ENCODE measurements around the gene LRRC59. TPM values are rescaled to one million over a fixed set of nuclear protein-coding genes. Genes with fewer than 3 reads are reported as not detected.

LRRC59 gene
- total and polyA plus RNA-seq, 2 of the 13 experiments (the other 11 are each of a cell fraction or from before 2014, with no cell fraction given): 87.3 to 222 TPM

DNA sequence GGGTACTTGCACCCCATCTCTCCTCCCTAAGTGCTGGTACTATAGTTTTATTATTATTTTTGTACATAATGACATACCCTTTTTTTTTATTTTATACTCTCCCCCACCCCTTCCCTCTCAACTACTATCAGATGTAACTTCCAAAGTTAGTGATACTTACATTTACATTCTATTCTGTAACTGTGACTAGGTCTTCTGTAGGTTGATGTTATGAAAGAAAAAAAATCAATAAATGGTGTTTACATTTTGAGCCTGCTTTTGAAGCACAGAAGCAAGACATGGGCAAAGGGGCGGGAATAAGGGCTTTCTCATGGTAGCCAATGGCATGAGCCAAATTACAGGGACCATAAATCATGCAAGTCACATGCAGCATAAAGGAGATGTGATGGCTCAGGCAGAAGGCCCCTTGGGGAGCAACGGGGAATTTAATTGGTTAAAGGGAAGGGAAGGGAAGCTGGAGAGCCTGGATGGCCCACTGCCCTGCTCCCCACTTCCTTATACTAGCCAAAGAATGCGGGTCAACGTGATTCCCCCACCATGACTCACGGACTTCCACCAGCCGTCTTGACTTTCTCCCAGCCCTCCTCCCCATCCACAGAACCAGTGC, 26.3 kb upstream of the LRRC59 start (continued):
- TF ChIP-seq ZNF326 (CRISPR knock-in tag; IDR thresholded peaks at IDR 0.05; ENCODE audit: borderline replicate concordance) (no peak), ZNF24 (IDR thresholded peaks at IDR 0.05) (0 out of 2 replicates have a peak, but pooled peaks have one; percentile 49), SALL1 (CRISPR knock-in tag; IDR thresholded peaks at IDR 0.05) (peak; percentile 95), NPAS2 (CRISPR knock-in tag; IDR thresholded peaks at IDR 0.05; ENCODE audit: borderline replicate concordance) (no peak), TBX3 (IDR thresholded peaks at IDR 0.05; ENCODE audit: borderline replicate concordance) (peak; percentile 32; the same call in 1 of the 2 replicates), ZNF121 (CRISPR knock-in tag; IDR thresholded peaks at IDR 0.05) (no peak), SOX5 (CRISPR knock-in tag; IDR thresholded peaks at IDR 0.05; ENCODE audit: borderline replicate concordance) (peak; percentile 85), HDAC6 (IDR thresholded peaks at IDR 0.05; ENCODE audit: low read depth, low read length) (no peak), MAFF (IDR thresholded peaks at IDR 0.05; ENCODE audit: low read depth, low read length) (no peak), ZNF441 (CRISPR knock-in tag; IDR thresholded peaks at IDR 0.05; ENCODE audit: borderline replicate concordance) (no peak), ZNF350 (CRISPR knock-in tag; IDR thresholded peaks at IDR 0.05; ENCODE audit: borderline replicate concordance, low read depth) (no peak), MAF1 (CRISPR knock-in tag; IDR thresholded peaks at IDR 0.05; ENCODE audit: borderline replicate concordance) (no peak), ZNF143 (CRISPR knock-in tag; IDR thresholded peaks at IDR 0.05) (no peak), ZFP41 (CRISPR knock-in tag; IDR thresholded peaks at IDR 0.05; ENCODE audit: borderline replicate concordance) (no peak), ZNF850 (CRISPR knock-in tag; conservative IDR thresholded peaks at IDR 0.05) (no peak)
- TF ChIP-seq, protein P1, sequence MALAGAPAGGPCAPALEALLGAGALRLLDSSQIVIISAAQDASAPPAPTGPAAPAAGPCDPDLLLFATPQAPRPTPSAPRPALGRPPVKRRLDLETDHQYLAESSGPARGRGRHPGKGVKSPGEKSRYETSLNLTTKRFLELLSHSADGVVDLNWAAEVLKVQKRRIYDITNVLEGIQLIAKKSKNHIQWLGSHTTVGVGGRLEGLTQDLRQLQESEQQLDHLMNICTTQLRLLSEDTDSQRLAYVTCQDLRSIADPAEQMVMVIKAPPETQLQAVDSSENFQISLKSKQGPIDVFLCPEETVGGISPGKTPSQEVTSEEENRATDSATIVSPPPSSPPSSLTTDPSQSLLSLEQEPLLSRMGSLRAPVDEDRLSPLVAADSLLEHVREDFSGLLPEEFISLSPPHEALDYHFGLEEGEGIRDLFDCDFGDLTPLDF (CRISPR knock-in tag; IDR thresholded peaks at IDR 0.05): no peak
- TF ChIP-seq, protein P2, sequence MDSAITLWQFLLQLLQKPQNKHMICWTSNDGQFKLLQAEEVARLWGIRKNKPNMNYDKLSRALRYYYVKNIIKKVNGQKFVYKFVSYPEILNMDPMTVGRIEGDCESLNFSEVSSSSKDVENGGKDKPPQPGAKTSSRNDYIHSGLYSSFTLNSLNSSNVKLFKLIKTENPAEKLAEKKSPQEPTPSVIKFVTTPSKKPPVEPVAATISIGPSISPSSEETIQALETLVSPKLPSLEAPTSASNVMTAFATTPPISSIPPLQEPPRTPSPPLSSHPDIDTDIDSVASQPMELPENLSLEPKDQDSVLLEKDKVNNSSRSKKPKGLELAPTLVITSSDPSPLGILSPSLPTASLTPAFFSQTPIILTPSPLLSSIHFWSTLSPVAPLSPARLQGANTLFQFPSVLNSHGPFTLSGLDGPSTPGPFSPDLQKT (CRISPR knock-in tag; IDR thresholded peaks at IDR 0.05; ENCODE audit: borderline replicate concordance): no peak
- TF ChIP-seq, protein P3, sequence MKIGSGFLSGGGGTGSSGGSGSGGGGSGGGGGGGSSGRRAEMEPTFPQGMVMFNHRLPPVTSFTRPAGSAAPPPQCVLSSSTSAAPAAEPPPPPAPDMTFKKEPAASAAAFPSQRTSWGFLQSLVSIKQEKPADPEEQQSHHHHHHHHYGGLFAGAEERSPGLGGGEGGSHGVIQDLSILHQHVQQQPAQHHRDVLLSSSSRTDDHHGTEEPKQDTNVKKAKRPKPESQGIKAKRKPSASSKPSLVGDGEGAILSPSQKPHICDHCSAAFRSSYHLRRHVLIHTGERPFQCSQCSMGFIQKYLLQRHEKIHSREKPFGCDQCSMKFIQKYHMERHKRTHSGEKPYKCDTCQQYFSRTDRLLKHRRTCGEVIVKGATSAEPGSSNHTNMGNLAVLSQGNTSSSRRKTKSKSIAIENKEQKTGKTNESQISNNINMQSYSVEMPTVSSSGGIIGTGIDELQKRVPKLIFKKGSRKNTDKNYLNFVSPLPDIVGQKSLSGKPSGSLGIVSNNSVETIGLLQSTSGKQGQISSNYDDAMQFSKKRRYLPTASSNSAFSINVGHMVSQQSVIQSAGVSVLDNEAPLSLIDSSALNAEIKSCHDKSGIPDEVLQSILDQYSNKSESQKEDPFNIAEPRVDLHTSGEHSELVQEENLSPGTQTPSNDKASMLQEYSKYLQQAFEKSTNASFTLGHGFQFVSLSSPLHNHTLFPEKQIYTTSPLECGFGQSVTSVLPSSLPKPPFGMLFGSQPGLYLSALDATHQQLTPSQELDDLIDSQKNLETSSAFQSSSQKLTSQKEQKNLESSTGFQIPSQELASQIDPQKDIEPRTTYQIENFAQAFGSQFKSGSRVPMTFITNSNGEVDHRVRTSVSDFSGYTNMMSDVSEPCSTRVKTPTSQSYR (CRISPR knock-in tag; IDR thresholded peaks at IDR 0.05; ENCODE audit: borderline replicate concordance): peak; percentile 25; the same call in 1 of the 2 replicates
- TF ChIP-seq, protein P4, sequence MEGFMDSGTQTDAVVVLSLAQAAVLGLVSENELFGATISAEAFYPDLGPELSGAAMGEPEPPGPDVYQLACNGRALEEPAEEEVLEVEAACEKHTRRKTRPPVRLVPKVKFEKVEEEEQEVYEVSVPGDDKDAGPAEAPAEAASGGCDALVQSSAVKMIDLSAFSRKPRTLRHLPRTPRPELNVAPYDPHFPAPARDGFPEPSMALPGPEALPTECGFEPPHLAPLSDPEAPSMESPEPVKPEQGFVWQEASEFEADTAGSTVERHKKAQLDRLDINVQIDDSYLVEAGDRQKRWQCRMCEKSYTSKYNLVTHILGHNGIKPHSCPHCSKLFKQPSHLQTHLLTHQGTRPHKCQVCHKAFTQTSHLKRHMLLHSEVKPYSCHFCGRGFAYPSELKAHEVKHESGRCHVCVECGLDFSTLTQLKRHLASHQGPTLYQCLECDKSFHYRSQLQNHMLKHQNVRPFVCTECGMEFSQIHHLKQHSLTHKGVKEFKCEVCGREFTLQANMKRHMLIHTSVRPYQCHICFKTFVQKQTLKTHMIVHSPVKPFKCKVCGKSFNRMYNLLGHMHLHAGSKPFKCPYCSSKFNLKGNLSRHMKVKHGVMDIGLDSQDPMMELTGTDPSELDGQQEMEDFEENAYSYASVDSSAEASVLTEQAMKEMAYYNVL (CRISPR knock-in tag; IDR thresholded peaks at IDR 0.05; ENCODE audit: borderline replicate concordance): no peak; the same call in 1 of the 2 replicates

Measured in HepG2 (cell line).